ENCODE results near the gene STXBP5. TPM values are rescaled to one million over a fixed set of nuclear protein-coding genes. Genes with fewer than 3 reads are reported as not detected.
A peak's percentile ranks its signal among the peaks of the same experiment; 100 is the strongest.

STXBP5 gene
- total RNA-seq, 4 donors from 2014 or later, result 25.6 to 40.0 (median 30.4) TPM

DNA sequence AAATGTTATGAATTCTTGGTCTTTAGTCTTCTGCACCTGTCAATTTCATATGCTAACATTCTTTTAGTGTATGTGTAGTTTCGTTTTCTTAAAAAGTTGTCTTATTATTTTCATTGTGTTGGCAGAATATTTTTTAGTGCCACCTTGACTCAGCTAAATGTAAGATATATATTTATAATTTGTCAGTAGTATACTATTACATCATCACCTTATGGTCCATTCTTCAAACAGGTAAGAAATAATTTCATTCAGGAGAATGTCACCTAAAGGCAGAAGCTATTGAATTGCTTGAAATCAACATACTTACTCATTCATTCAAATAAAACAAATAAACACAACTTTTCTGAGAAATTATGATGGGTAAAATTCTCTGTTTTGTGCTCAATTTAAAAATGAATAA is 3.5 kb upstream of the STXBP5 start:
- H3K27ac ChIP-seq, result no peak overlapping the region
- peaks cover under 1 to 15% (median 2%) of the 10 kb centered on the region in 3 donors for H3K4me1 ChIP-seq
- no peaks in the 10 kb centered on the region for H3K9me3 ChIP-seq
- no peak for TF ChIP-seq CTCF (IDR thresholded peaks at IDR 0.05)
- no peak for TF ChIP-seq POLR2A (IDR thresholded peaks at IDR 0.05)
- WGBS, 2 donors, result 85 to 90% methylated on average over 1 of the region's 1 CpG
- no peaks in the 10 kb centered on the region for H3K36me3 ChIP-seq
- no peak for DNase-seq
- no peak overlapping the region for H3K4me3 ChIP-seq
- intact Hi-C loops (cut with DNase I), result no loop called here
- no peaks in the 10 kb centered on the region for H3K27me3 ChIP-seq

- intact Hi-C loops (cut with DNase I), result no loop called here
- Histone ChIP-seq H3K27me3 (no peaks in the 10 kb centered on the region), H3K4me1 (peaks cover 5 to 26% (median 5%) of the 10 kb centered on the region in 3 donors), H3K36me3 (no peaks in the 10 kb centered on the region), H3K27ac (peak overlapping the region in 3 of 4 donors; percentile 97 to 98 (median 97)), H3K9me3 (no peaks in the 10 kb centered on the region), H3K4me3 (peak overlapping the region; percentile 81 to 97 (median 90))
- TF ChIP-seq CTCF (IDR thresholded peaks at IDR 0.05), result no peak
- no peak for TF ChIP-seq POLR2A (IDR thresholded peaks at IDR 0.05)
- DNase-seq, result no peak
- 8 to 10% methylated on average over 16 of the region's 16 CpGs for WGBS, 2 donors
Measured at GRCh38 chr6:147201885-147202515, 2.2 kb upstream of the STXBP5 start.

GRCh38 chr6:147202516-147203310 is 1.5 kb upstream of the STXBP5 start:
- 0% methylated on average over 36 to 38 of the region's 40 CpGs for WGBS, 2 donors
- H3K27ac ChIP-seq, result peak overlapping the region; percentile 97 to 98 (median 98)
- no peaks in the 10 kb centered on the region for H3K27me3 ChIP-seq
- no peaks in the 10 kb centered on the region for H3K36me3 ChIP-seq
- H3K4me1 ChIP-seq, result peaks cover 5 to 33% (median 5%) of the 10 kb centered on the region in 3 donors
- DNase-seq, result peak; percentile 50
- no peak for TF ChIP-seq CTCF (IDR thresholded peaks at IDR 0.05)
- peak in 2 of 4 donors; percentile 59 to 80 for TF ChIP-seq POLR2A (IDR thresholded peaks at IDR 0.05)
- H3K9me3 ChIP-seq, result no peaks in the 10 kb centered on the region
- intact Hi-C loops (cut with DNase I), result no loop called here
- H3K4me3 ChIP-seq, result peak overlapping the region; percentile 81 to 97 (median 90)

GRCh38 chr6:147203311-147204059 is 732 bp upstream of the STXBP5 start:
- no peaks in the 10 kb centered on the region for H3K27me3 ChIP-seq
- peaks cover 5 to 41% (median 5%) of the 10 kb centered on the region in 3 donors for H3K4me1 ChIP-seq
- peak overlapping the region; percentile 81 to 97 (median 90) for H3K4me3 ChIP-seq
- no peaks in the 10 kb centered on the region for H3K36me3 ChIP-seq
- peak overlapping the region; percentile 97 to 98 (median 98) for H3K27ac ChIP-seq
- peak in 2 of 4 donors; percentile 77 to 79 for TF ChIP-seq POLR2A (IDR thresholded peaks at IDR 0.05)
- TF ChIP-seq CTCF (IDR thresholded peaks at IDR 0.05), result no peak
- no peak for DNase-seq
- intact Hi-C loops (cut with DNase I), result no loop called here
- WGBS, 2 donors, result 0% methylated on average over 13 to 17 of the region's 74 CpGs
- H3K9me3 ChIP-seq, result no peaks in the 10 kb centered on the region

Data from esophagus squamous epithelium (tissue), 5 donors.